Activated T-helper 2 cell treated with anti-CD3 and anti-CD28 coated beads, Interferon-gamma antibody, Interleukin-2, Interleukin-4, amounts not matched to agents 10 μg/mL and 5 μg/mL and 100 μg/mL, durations not matched to agents 14 hours and 24 hours and 36 hours (primary cell): Measurements from ENCODE around the gene SCN2B. TPM values are rescaled to one million over a fixed set of nuclear protein-coding genes. Genes with fewer than 3 reads are reported as not detected.

Experiments used
- DNase-seq: peaks from one replicate; pipeline ENCODE4 v3.0.0; 2021; ENCODE audit warnings: low spot score
- H3K27ac Mint-ChIP-seq: one replicate; pipeline ENCODE4 v1.8.0; 2021; ENCODE audit warnings: mixed read lengths
- H3K27me3 Mint-ChIP-seq: one replicate; pipeline ENCODE4 v1.8.0; 2021; ENCODE audit warnings: low read depth, mixed read lengths
- H3K36me3 Mint-ChIP-seq: one replicate; pipeline ENCODE4 v1.8.0; 2021; ENCODE audit warnings: low read depth, mixed read lengths
- H3K4me1 Mint-ChIP-seq: one replicate; pipeline ENCODE4 v1.8.0; 2021; ENCODE audit warnings: low read depth, mixed read lengths
- H3K4me3 Mint-ChIP-seq: one replicate; pipeline ENCODE4 v1.8.0; 2021; ENCODE audit warnings: low read depth, mild to moderate bottlenecking, moderate library complexity, mixed read lengths
- H3K9me3 Mint-ChIP-seq: one replicate; pipeline ENCODE4 v1.8.0; 2021; ENCODE audit warnings: mixed read lengths
- intact Hi-C: fragments of 100-400 bp; cut with micrococcal nuclease; formaldehyde crosslinking; loops from one replicate; pipeline ENCODE4 v1.15.1; 2023
- total RNA-seq: library from RNA; stranded (reverse); gene quantifications from 2 replicates; pipeline ENCODE4 v1.2.3, GENCODE V29; 2022

SCN2B gene
- total RNA-seq, 1 donor from 2014 or later = 0.02 TPM

DNA sequence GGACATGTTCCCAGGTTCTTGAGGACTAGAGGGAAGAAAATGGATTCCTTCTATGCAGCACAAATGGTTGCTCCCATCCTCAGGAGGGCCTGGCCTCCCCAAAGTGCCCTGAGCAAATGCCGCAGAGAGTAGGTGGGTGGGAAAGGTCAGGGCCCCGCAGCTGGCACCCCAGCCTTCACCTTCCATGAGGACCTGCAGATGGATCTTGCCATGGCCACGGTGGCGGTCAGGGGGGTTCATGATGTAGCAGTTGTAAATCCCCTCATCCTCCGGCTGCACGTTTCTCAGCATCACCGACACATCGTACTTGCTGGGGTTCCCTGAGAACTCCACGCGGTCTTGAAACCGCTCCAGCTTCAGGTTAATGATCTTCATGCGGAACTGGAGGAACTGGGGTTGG lies 8.5 kb downstream of the SCN2B start:
- Mint-ChIP-seq H3K36me3 (no peaks in the 10 kb centered on the region), H3K27ac (no peak overlapping the region), H3K4me1 (no peaks in the 10 kb centered on the region), H3K4me3 (no peak overlapping the region), H3K27me3 (peaks cover 23% of the 10 kb centered on the region), H3K9me3 (no peaks in the 10 kb centered on the region)
- intact Hi-C loops = no loop called here
- no peak for DNase-seq

DNA sequence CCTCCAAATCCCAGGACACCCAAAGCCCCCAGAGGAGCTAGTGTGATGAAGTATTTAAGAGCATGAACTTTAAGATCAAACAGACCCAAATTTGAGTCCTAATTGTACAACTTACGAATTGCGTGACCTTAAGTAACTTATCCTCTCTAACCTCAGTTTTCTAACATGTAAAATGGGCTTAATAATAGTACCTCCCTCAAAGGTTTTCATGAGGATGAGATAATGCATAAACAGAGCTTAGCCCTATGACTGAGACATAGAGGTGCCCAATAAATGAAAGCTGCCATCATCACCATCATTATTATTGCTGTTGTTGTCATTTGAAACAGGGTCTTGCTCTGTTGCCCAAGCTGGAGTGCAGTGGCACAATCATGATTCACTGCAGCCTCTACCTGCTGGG lies 9.2 kb downstream of the SCN2B start:
- Mint-ChIP-seq H3K4me3 (no peak overlapping the region), H3K36me3 (no peaks in the 10 kb centered on the region), H3K9me3 (no peaks in the 10 kb centered on the region), H3K4me1 (no peaks in the 10 kb centered on the region), H3K27me3 (peaks cover 27% of the 10 kb centered on the region), H3K27ac (no peak overlapping the region)
- no peak for DNase-seq
- intact Hi-C loops = no loop called here

DNA sequence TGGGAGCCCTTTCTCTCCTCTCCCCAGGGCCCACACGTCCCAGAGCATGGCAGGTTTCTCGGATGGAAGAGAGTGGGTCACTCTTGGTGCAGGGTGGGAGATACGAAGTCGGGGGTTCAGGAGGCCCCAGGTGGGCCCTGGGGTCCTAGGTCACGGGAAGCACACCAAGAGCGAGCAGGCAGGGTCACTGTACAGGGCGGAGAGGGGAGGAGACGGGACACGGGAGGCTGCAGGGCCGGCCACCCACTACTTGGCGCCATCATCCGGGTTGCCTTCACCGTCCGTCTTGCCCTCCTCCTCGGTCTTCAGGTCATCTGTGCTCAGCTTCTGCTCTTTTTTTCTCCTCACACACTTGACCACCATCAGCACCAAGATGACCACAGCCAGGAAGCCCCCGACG lies 9.8 kb downstream of the SCN2B start:
- intact Hi-C loops = no loop called here
- H3K4me1 Mint-ChIP-seq = no peaks in the 10 kb centered on the region
- H3K27ac Mint-ChIP-seq = no peak overlapping the region

DNA sequence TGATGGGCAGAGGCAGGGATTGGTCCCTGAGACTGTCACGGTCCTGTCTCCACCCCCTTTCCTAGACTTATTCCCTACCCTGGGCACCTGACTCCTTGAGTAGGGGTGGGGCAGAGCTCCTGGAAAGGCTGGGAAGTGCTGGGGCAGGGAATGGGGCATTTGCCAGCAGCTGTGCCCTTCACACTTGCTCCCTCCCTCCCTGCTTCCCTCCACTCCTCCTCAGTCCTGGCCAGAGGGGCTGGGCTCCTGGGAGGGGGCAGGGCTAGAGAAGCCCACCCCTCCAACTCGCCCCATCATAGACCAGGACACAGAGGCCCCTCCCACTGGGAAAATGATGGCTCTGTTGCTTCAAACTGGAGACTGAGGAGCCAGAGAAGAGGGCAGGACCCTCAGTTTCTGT lies 11.6 kb downstream of the SCN2B start:
- H3K36me3 Mint-ChIP-seq = no peaks in the 10 kb centered on the region
- no peak overlapping the region for H3K4me3 Mint-ChIP-seq

More for the DNA sequence above, 9.8 kb downstream of the SCN2B start:
- Mint-ChIP-seq H3K27me3 (peaks cover 32% of the 10 kb centered on the region), H3K4me3 (no peak overlapping the region), H3K36me3 (no peaks in the 10 kb centered on the region), H3K9me3 (no peaks in the 10 kb centered on the region)
- DNase-seq = no peak

DNA sequence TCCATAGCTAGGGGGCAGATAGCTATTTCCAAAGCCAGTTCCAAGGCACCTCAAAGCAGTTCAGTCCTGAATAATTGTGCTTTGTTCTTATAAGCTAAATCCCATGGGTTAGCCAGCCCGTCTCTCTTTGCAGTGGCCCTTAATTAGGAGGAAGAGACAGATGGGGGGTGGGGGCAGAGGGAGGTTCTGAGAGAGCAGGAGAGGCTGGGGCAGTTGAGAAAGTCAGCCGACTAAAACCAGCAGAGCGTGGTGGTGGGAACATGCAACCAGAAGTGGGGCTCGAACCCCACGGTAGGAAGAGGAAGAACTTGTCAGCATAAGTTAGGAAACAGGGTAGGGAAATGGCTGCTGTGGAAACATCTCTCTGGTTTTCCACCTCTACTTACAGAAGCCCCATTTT lies 12.9 kb downstream of the SCN2B start:
- intact Hi-C loops = no loop called here
- peaks cover 30% of the 10 kb centered on the region for H3K27me3 Mint-ChIP-seq
- H3K27ac Mint-ChIP-seq = no peak overlapping the region
- DNase-seq = no peak
- no peak overlapping the region for H3K4me3 Mint-ChIP-seq
- no peaks in the 10 kb centered on the region for H3K4me1 Mint-ChIP-seq
- H3K9me3 Mint-ChIP-seq = no peaks in the 10 kb centered on the region
- H3K36me3 Mint-ChIP-seq = no peaks in the 10 kb centered on the region

More for the DNA sequence above, 11.6 kb downstream of the SCN2B start:
- intact Hi-C loops = no loop called here
- Mint-ChIP-seq H3K27ac (no peak overlapping the region), H3K4me1 (no peaks in the 10 kb centered on the region), H3K9me3 (no peaks in the 10 kb centered on the region), H3K27me3 (peaks cover 29% of the 10 kb centered on the region)
- DNase-seq = no peak

DNA sequence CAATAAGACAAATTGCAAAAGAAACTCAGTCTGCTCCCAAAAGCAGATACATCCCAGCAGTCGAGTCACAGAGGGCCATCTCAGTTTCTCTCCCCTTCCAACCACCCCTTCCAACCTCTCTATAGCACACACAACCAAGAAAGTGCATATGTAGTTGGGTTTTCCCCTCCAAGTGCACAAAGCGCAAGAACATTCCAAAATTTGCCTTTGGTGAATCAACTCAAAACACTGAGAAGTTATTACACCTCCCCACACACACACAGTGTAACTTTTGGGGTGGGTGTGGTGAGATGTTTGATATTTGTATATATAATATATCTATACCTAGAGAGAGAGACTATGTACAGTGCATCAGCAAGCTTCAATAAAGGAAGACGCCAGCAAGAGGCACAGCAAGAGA lies 13.6 kb downstream of the SCN2B start:
- H3K4me1 Mint-ChIP-seq = no peaks in the 10 kb centered on the region
- intact Hi-C loops = no loop called here

DNA sequence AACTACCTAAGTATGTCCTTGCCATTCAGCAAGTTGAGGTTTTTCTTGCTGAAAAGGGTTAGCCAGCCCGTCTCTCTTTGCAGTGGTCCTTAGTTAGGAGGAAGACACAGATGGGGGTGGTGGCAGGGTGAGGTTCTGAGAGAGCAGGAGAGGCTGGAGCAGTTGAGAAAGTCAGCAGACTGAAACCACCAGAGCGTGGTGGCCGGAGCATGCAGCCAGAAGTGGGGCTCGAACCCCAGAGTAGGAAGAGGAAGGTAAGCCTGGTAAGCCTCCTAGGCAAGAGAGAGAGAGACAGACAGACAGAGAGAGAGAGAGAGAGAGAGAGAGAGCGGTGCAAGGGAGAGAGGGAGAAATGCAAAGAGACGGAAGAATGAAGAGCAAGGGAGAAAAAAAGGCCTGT lies 14.7 kb downstream of the SCN2B start:
- Mint-ChIP-seq H3K4me1 (peaks cover 2% of the 10 kb centered on the region), H3K27me3 (peaks cover 44% of the 10 kb centered on the region), H3K4me3 (no peak overlapping the region), H3K36me3 (no peaks in the 10 kb centered on the region), H3K9me3 (no peaks in the 10 kb centered on the region), H3K27ac (no peak overlapping the region)
- intact Hi-C loops = no loop called here
- no peak for DNase-seq

More for the DNA sequence above, 13.6 kb downstream of the SCN2B start:
- Mint-ChIP-seq H3K9me3 (no peaks in the 10 kb centered on the region), H3K27ac (no peak overlapping the region), H3K36me3 (no peaks in the 10 kb centered on the region), H3K4me3 (no peak overlapping the region), H3K27me3 (peaks cover 35% of the 10 kb centered on the region)
- DNase-seq = no peak

DNA sequence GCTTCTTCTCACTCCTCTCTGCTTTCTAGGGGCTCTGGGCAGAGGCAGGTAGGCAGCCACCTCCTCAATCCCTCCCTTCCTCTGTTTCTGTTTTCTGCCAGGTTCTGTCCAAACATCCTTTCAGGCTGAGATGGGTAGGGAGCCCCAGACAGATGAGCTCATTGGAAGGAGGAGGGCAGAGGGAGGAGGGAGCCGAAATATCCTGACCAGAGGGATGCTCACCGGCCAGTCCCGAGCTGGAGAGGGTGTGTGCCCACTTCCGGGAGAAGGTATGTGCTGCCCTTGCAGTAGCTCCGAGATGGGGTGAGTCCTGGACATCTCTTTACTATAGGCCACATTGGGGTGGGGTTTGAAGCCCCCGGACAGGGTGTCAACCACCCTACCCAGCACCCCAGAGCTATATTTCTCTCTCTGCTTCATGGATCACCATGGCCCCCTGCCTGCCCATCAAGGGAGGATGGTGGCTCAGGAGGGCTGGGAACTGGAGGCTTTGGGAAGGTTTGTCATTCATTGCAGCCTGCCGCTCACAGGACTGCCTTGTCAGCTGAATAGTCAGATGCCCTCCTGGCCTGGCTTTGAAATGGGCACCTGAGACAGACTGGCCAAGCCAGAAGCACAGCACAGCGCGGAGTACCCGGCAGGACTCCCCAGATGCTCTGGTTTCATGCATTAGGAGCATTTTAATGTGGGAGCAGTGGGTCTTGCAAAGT lies 19.1 kb downstream of the SCN2B start:
- no peak for DNase-seq
- Mint-ChIP-seq H3K9me3 (no peaks in the 10 kb centered on the region), H3K27me3 (peaks cover 67% of the 10 kb centered on the region), H3K36me3 (no peaks in the 10 kb centered on the region), H3K27ac (no peak overlapping the region), H3K4me1 (peaks cover 6% of the 10 kb centered on the region), H3K4me3 (no peak overlapping the region)
- intact Hi-C loops = no loop called here

DNA sequence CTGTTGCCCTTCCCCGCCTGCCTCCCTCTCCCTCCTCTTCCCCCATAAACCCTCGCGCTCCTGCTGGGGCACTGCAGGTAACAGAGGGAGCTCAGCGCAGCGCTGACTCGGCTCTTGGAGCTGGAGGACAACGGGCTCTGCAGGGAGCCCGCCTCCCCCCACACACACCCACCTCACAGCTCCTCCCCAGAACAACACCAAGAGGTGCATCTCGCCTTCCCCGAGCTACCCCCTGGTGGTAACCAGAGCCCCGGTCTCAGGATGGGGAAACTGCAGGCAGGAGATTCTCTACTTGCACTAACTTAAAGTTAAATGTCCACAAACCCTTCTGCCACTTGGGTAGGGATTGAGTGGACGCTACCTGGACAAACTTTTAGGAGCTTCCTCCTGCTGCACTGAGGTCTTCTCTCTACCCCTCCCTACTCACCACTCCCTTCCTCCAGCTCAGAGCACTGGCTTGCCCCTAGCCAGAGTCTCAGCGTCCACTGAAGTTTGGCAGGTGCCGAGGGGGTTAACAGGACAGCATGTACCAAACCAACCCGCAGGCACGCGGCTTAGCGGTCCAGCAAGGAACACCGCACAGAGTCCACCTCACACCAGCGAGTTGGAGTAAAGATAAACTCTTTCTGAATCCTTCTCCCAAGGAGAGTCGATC lies 19.8 kb downstream of the SCN2B start:
- DNase-seq = no peak
- peaks cover 67% of the 10 kb centered on the region for H3K27me3 Mint-ChIP-seq
- no peak overlapping the region for H3K4me3 Mint-ChIP-seq
- intact Hi-C loops = no loop called here
- H3K9me3 Mint-ChIP-seq = no peaks in the 10 kb centered on the region
- H3K36me3 Mint-ChIP-seq = no peaks in the 10 kb centered on the region
- H3K4me1 Mint-ChIP-seq = peaks cover 6% of the 10 kb centered on the region
- H3K27ac Mint-ChIP-seq = no peak overlapping the region

DNA sequence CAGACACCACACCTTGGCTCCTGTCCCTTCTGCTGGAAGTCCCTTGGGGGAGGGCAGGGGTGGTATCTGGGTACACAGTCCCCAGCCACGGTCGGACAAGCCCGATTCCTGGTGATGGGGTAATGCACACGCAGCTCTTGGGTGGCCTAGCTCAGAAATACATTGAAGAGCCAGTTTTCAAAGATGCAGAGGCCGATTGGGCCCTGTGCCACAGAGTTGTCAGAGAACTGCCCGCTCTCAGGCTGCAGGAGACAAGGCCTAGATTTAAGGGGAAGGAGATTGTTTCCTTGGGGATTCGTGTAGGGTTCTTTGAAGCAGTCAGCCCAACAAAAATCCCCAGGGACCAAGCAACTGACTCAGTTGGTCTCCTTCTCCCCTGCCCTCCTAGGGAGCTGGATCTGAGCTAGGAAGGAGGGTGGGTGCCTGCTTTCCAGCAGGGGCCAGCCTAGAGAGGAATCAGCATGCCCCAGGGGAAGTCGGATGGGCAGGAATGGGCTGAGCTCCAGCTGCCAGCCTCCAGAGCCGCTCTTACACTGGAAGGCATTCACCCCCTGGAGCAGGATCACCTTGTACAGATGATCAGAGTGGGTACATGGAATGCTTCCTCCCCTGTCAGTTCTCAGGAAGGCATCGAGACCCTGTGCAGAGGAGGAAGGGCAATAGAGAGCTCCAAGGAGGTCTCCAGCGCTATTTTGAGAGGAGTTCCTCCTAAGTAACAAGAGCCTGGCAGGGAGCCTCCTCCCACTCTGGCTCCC lies 20.5 kb downstream of the SCN2B start:
- Mint-ChIP-seq H3K4me1 (peaks cover 6% of the 10 kb centered on the region), H3K36me3 (no peaks in the 10 kb centered on the region), H3K4me3 (no peak overlapping the region), H3K27me3 (peaks cover 73% of the 10 kb centered on the region), H3K27ac (no peak overlapping the region), H3K9me3 (no peaks in the 10 kb centered on the region)
- intact Hi-C loops = no loop called here
- DNase-seq = no peak

DNA sequence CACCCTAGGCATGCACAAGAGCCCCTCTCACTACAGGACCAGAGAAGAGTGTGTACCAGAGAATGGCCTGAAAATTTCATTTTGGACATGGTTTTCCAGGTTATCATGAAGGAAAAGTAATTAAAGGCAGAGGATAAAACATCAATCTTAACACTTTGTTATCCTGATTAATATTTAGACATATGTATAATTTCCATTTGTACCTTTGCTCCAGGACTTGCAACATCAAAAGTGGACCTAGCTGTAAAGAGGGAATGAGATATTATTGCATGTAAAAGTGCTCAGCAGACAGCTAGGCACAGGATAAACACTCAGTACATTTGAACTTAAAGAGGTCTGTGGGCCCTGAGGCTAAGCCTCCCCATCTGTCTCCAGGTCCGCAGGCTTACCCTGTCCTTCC lies 21.8 kb downstream of the SCN2B start:
- no peaks in the 10 kb centered on the region for H3K36me3 Mint-ChIP-seq
- H3K27me3 Mint-ChIP-seq = peaks cover 83% of the 10 kb centered on the region
- no peak for DNase-seq
- H3K4me1 Mint-ChIP-seq = peaks cover 6% of the 10 kb centered on the region
- intact Hi-C loops = no loop called here
- H3K9me3 Mint-ChIP-seq = no peaks in the 10 kb centered on the region
- H3K4me3 Mint-ChIP-seq = no peak overlapping the region
- no peak overlapping the region for H3K27ac Mint-ChIP-seq

DNA sequence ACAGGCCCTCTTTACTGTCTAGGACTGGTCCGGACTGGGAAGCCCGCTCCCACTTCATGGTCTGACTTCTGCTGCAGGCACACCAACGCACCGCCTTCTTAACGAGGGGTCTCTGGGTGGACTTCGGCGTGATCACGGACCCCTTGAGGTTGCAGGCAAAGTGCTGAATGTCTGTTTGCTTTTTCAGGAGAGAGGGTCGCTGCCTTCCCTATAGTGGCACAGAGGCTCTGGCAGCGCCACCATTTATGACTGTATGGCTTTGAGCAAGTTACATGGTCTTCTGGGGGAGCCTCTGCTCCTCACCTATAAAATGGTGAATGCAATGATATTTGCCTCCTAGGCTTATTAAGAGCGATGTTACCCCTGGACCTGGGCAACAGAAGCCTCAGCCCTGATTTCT lies 22.5 kb downstream of the SCN2B start:
- intact Hi-C loops = no loop called here
- Mint-ChIP-seq H3K4me3 (peak overlapping the region; percentile 65), H3K9me3 (no peaks in the 10 kb centered on the region), H3K27me3 (peaks cover 80% of the 10 kb centered on the region), H3K4me1 (peaks cover 6% of the 10 kb centered on the region), H3K36me3 (no peaks in the 10 kb centered on the region), H3K27ac (no peak overlapping the region)
- no peak for DNase-seq

DNA sequence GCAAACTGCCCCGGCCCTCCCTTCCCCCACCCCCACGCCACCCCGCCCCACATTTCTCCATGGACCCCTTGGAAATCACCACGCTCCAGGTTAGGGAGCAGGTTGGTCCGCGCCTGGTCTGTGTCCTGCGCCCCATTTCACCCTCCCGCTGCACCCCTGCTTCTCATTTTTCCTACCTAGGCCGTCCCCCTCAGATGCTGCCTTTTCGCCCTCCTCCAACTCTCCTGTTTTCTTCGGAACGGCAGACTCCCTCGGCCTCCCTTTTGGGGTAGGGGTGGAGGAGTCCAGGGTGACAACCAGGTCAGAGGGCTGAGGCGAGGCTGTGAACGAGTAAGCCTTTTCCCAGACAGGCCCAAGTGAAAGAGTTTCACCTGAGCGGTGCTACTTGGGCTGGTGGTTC lies 22.9 kb downstream of the SCN2B start:
- Mint-ChIP-seq H3K36me3 (no peaks in the 10 kb centered on the region), H3K9me3 (no peaks in the 10 kb centered on the region), H3K4me1 (peaks cover 6% of the 10 kb centered on the region), H3K27me3 (peaks cover 81% of the 10 kb centered on the region), H3K4me3 (peak overlapping the region; percentile 65), H3K27ac (no peak overlapping the region)
- intact Hi-C loops = no loop called here
- DNase-seq = no peak
